A549 (cell line): Measurements from ENCODE around the gene SLC16A6.

Source experiments
- CEBPB ChIP-seq, 2 experiments: fragments of >200 bp in 1 of 2; sonication (Bioruptor Twin) in 1 of 2; formaldehyde crosslinking in 1 of 2; IDR thresholded peaks; 2 replicates each; pipeline ENCODE4 v1.6.1; 2012 to 2016
- CTCF ChIP-seq: fragments of >200 bp; sonication (Bioruptor Twin); formaldehyde crosslinking; IDR thresholded peaks from 3 replicates; pipeline ENCODE4 v1.5.1; 2016
- EP300 ChIP-seq, 2 experiments: fragments of >200 bp; sonication (Bioruptor Twin); formaldehyde crosslinking; IDR thresholded peaks; 2 replicates in 1 of 2; 3 replicates in 1 of 2; pipeline ENCODE4 v1.6.1; 2016 to 2017
- HOXA7 ChIP-seq: fragments of 250-450 bp; sonication (Bioruptor Pico); IDR thresholded peaks from 2 replicates; pipeline ENCODE4 v1.5.0; 2020; ENCODE audit warnings: mild to moderate bottlenecking, moderate library complexity
- RAD21 ChIP-seq, 2 experiments: fragments of >200 bp in 1 of 2; sonication (Bioruptor Twin) in 1 of 2; formaldehyde crosslinking in 1 of 2; IDR thresholded peaks in 1 of 2; conservative IDR thresholded peaks in 1 of 2; 2 replicates in 1 of 2; 3 replicates in 1 of 2; pipeline ENCODE4 v1.6.1; 2012 to 2018; ENCODE audit warnings: inconsistent platforms in 1 of 2
- RCOR1 ChIP-seq: fragments of 150-350 bp; IDR thresholded peaks from 2 replicates; pipeline ENCODE4 v1.6.1; 2014; ENCODE audit warnings: antibody characterized with exemption, low read length, low read depth
- SMC3 ChIP-seq: fragments of >200 bp; sonication (Bioruptor Twin); formaldehyde crosslinking; IDR thresholded peaks from 3 replicates; pipeline ENCODE4 v1.6.1; 2018; ENCODE audit warnings: inconsistent platforms
- SREBF2 ChIP-seq: fragments of 450-650 bp; IDR thresholded peaks from 2 replicates; pipeline ENCODE4 v1.6.1; 2014; ENCODE audit warnings: mild to moderate bottlenecking, moderate library complexity
- USF2 ChIP-seq: fragments of 450-650 bp; IDR thresholded peaks from 2 replicates; pipeline ENCODE4 v1.6.1; 2014; ENCODE audit warnings: antibody characterized with exemption
- TF ChIP-seq, protein P1 (sequence below): fragments of >200 bp; sonication (Bioruptor Twin); formaldehyde crosslinking; IDR thresholded peaks from 3 replicates; pipeline ENCODE4 v1.6.1; 2016

DNA sequence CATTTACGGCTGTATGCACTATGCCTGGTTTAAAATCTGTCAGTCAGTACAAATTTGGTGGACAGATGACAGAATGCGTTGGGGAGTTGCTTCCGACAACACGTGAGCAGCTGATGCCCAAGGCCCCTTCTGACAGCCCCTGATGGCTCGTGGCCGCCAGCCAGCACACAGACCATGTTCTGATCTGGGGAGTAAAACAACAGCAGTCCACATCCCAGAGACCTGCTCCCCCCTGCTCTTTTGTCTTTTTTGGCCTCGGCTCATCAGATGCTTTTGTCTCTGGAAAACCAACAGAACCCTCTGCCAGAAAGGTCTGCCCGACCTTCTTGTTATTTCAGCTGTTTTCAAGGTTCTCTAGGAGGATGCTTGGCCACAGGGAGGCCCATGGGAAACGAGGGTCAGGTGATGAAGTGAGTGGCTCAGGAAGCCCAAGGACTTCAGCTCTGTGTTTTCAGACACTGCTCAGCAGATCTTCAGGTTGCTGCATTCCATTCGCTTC, 11.2 kb upstream of the SLC16A6 start:
- TF ChIP-seq CTCF: no peak
- TF ChIP-seq, protein P1, sequence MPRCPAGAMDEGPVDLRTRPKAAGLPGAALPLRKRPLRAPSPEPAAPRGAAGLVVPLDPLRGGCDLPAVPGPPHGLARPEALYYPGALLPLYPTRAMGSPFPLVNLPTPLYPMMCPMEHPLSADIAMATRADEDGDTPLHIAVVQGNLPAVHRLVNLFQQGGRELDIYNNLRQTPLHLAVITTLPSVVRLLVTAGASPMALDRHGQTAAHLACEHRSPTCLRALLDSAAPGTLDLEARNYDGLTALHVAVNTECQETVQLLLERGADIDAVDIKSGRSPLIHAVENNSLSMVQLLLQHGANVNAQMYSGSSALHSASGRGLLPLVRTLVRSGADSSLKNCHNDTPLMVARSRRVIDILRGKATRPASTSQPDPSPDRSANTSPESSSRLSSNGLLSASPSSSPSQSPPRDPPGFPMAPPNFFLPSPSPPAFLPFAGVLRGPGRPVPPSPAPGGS: no peak
- no peak for TF ChIP-seq SMC3
- no peak for TF ChIP-seq EP300 (IDR thresholded peaks at IDR 0.05)
- TF ChIP-seq RAD21 (conservative IDR thresholded peaks at IDR 0.05 in 1 of 2, IDR thresholded peaks at IDR 0.05 in 1 of 2): no peak
- no peak for TF ChIP-seq CEBPB (IDR thresholded peaks at IDR 0.05)
- TF ChIP-seq HOXA7 (CRISPR knock-in tag): no peak
- TF ChIP-seq USF2: no peak
- no peak for TF ChIP-seq SREBF2
- no peak for TF ChIP-seq RCOR1
